Kidney (tissue), 14 donors: Measurements from ENCODE around the gene DYNC2H1. TPM values are rescaled to one million over a fixed set of nuclear protein-coding genes. Genes with fewer than 3 reads are reported as not detected.

Experiments
- DNase-seq, 5 donors: peaks; one replicate each; pipeline ENCODE4 v3.0.0-alpha.2; 2013 to 2020
- FAIRE-seq: peaks from 2 replicates; lab custom pipeline; 2012; peaks lifted over from hg19 to GRCh38; lab: Jason Lieb, UNC
- H3K27ac ChIP-seq, 2 donors: one replicate each; pipeline ENCODE4 v1.7.0; 2013; ENCODE audit warnings: low read depth in 2 of 2, low read length in 2 of 2, inconsistent platforms in 1 of 2
- H3K27me3 ChIP-seq: one replicate; pipeline ENCODE4 v1.7.1; 2013; ENCODE audit warnings: low read length, inconsistent platforms; ENCODE audit not compliant: control insufficient read depth, insufficient read depth
- H3K36me3 ChIP-seq, 3 donors: one replicate each; pipeline versions ENCODE4 v1.7.0 to v1.7.1; 2013; ENCODE audit warnings: low read length in 3 of 3, control low read depth in 1 of 3, inconsistent platforms in 1 of 3; ENCODE audit not compliant: insufficient read depth in 3 of 3, control insufficient read depth in 2 of 3
- H3K4me1 ChIP-seq, 3 donors: one replicate each; pipeline versions ENCODE4 v1.7.0 to v1.7.1; 2013; ENCODE audit warnings: low read length in 3 of 3, inconsistent platforms in 1 of 3, low read depth in 1 of 3; ENCODE audit not compliant: control insufficient read depth in 2 of 3, insufficient read depth in 2 of 3
- H3K4me3 ChIP-seq, 3 donors: one replicate each; pipeline versions ENCODE4 v1.7.0 to v1.8.1; 2013; ENCODE audit warnings: low read length in 3 of 3, control low read depth in 1 of 3, inconsistent platforms in 1 of 3
- H3K9ac ChIP-seq, 3 donors: one replicate each; pipeline versions ENCODE4 v1.7.0 to v1.7.1; 2013; ENCODE audit warnings: low read length in 3 of 3, control low read depth in 1 of 3, inconsistent platforms in 1 of 3
- H3K9me3 ChIP-seq, 3 donors: one replicate each; pipeline versions ENCODE4 v1.7.0 to v1.7.1; 2013; ENCODE audit warnings: low read length in 3 of 3, control low read depth in 1 of 3, inconsistent platforms in 1 of 3; ENCODE audit not compliant: control insufficient read depth in 2 of 3, insufficient read depth in 1 of 3
- intact Hi-C: fragments of 100-400 bp; cut with DNase I; formaldehyde crosslinking; loops from one replicate; pipeline ENCODE4 v1.11.1; 2022
- polyA plus RNA-seq: library from polyadenylated mRNA; stranded (reverse); fragments of 350-450 nt; fragmentation: Illumina TruSeq; extraction: RNeasy Lipid Tissue Mini Kit (QIAGEN cat#74804); gene quantifications from one replicate; pipeline ENCODE4 v1.2.3, GENCODE V29; 2014; ENCODE audit warnings: low read depth, low replicate concordance; ENCODE audit not compliant: insufficient read depth
- total RNA-seq: library from RNA; stranded (reverse); fragmentation: NEBNext Ultra II Directional; extraction: Animal tissue kit (Norgen Biotek cat#: 25700); gene quantifications from one replicate; pipeline ENCODE4 v1.2.1, GENCODE V29; 2021
- TF ChIP-seq, protein P1 (sequence below): IDR thresholded peaks from 3 replicates; pipeline ENCODE4 v1.5.1; 2012; ENCODE audit warnings: mild to moderate bottlenecking, moderate library complexity, borderline replicate concordance; ENCODE audit not compliant: insufficient read depth; ENCODE audit errors: extremely low read depth
- donor health status: control.
- donor health status: control.
- donor health status: control.
- donor health status: control.
- donor health status: control.
- donor health status: DM: yes; HTN: yes; CAD: no.
- donor health status: Normal renal cell carcinoma (clear cell type).

The DYNC2H1 gene
- total and polyA plus RNA-seq, 2 donors from 2014 or later, result 13.5 to 30.9 TPM

- TF ChIP-seq, protein P1, sequence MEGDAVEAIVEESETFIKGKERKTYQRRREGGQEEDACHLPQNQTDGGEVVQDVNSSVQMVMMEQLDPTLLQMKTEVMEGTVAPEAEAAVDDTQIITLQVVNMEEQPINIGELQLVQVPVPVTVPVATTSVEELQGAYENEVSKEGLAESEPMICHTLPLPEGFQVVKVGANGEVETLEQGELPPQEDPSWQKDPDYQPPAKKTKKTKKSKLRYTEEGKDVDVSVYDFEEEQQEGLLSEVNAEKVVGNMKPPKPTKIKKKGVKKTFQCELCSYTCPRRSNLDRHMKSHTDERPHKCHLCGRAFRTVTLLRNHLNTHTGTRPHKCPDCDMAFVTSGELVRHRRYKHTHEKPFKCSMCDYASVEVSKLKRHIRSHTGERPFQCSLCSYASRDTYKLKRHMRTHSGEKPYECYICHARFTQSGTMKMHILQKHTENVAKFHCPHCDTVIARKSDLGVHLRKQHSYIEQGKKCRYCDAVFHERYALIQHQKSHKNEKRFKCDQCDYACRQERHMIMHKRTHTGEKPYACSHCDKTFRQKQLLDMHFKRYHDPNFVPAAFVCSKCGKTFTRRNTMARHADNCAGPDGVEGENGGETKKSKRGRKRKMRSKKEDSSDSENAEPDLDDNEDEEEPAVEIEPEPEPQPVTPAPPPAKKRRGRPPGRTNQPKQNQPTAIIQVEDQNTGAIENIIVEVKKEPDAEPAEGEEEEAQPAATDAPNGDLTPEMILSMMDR, result no peak
- Histone ChIP-seq H3K9ac (no peak overlapping the region), H3K36me3 (no peaks in the 10 kb centered on the region), H3K9me3 (no peaks in the 10 kb centered on the region), H3K27ac (no peak overlapping the region), H3K4me1 (no peaks in the 10 kb centered on the region), H3K27me3 (no peaks in the 10 kb centered on the region), H3K4me3 (no peak overlapping the region)
- intact Hi-C loops, result no loop called here
- FAIRE-seq, result no peak
- no peak for DNase-seq
Observed at GRCh38 chr11:103266167-103266831, 157.1 kb downstream of the DYNC2H1 start.

GRCh38 chr11:103272876-103273275 is 163.7 kb downstream of the DYNC2H1 start:
- H3K36me3 ChIP-seq, result no peaks in the 10 kb centered on the region
- H3K4me3 ChIP-seq, result no peak overlapping the region
- no peak overlapping the region for H3K9ac ChIP-seq
- no peaks in the 10 kb centered on the region for H3K9me3 ChIP-seq
- intact Hi-C loops, result no loop called here
- H3K27ac ChIP-seq, result no peak overlapping the region
- no peak for FAIRE-seq
- no peak for DNase-seq
- no peaks in the 10 kb centered on the region for H3K27me3 ChIP-seq
- TF ChIP-seq, protein P1, result no peak
- H3K4me1 ChIP-seq, result no peaks in the 10 kb centered on the region

DNA sequence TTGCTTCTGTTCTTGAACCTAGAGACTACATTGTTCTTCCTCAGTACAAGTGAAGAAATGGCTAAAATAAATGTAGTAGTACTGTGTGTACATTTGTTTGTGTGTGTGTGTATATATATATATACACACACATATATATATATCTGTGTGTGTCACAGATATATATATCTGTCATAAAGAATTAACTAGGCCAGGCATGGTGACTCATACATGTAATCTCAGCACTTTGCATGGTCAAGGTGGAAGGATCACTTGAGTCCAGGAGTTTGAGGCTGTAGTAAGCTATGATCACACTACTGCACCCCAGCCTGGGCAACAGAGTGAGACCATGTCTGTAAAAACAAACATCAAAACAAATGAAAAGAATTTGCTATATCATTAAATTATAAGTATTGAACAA is 164.8 kb downstream of the DYNC2H1 start:
- no peaks in the 10 kb centered on the region for H3K4me1 ChIP-seq
- H3K27me3 ChIP-seq, result no peaks in the 10 kb centered on the region
- no peak overlapping the region for H3K27ac ChIP-seq
- no peaks in the 10 kb centered on the region for H3K9me3 ChIP-seq
- FAIRE-seq (no peak), DNase-seq (no peak)
- no peak overlapping the region for H3K9ac ChIP-seq
- intact Hi-C loops, result no loop called here
- TF ChIP-seq, protein P1, result no peak
- H3K36me3 ChIP-seq, result no peaks in the 10 kb centered on the region
- no peak overlapping the region for H3K4me3 ChIP-seq

- Histone ChIP-seq H3K27me3 (no peaks in the 10 kb centered on the region), H3K4me3 (no peak overlapping the region), H3K27ac (no peak overlapping the region), H3K9ac (no peak overlapping the region), H3K4me1 (no peaks in the 10 kb centered on the region), H3K36me3 (no peaks in the 10 kb centered on the region), H3K9me3 (no peaks in the 10 kb centered on the region)
- DNase-seq, result no peak
- TF ChIP-seq, protein P1, result no peak
- intact Hi-C loops, result no loop called here
- no peak for FAIRE-seq
Observed at GRCh38 chr11:103279821-103280220, 170.6 kb downstream of the DYNC2H1 start.
